HCT116 (cell line): ENCODE data around the gene SORL1-AS1.
"Not testable (repeated sequence)": the region's sequence is repeated elsewhere in the genome, so short reads cannot be mapped to it uniquely, and the experiment has no call there.

Experiments
- ATAC-seq: fragments of 200-7000 bp; cut with Tn5 transposase; 2 replicates; pipeline ENCODE4 v1.9.1; 2020; ENCODE audit warnings: mild to moderate bottlenecking, moderate library complexity
- BruUV-seq: library from RNA; stranded (reverse); fragments of 400-500 nt; replicated peaks from 2 replicates; lab custom pipeline; 2021; lab: Mats Ljungman, UMichigan
- CTCF ChIA-PET: fragments of 300-600 bp; sonication (Branson Sonifier 250); formaldehyde crosslinking; loops from one replicate; lab custom pipeline; 2021; ENCODE audit warnings: antibody characterized with exemption; lab: Charles Lee
- POLR2A ChIA-PET: fragments of 300-600, 350-600 bp; sonication (Branson Sonifier 250); formaldehyde crosslinking; loops from one replicate; lab custom pipeline; 2021; ENCODE audit warnings: antibody characterized with exemption; lab: Charles Lee
- RAD21 ChIA-PET, 2 experiments: fragments of 300-600 bp; sonication (Branson Sonifier 250); formaldehyde crosslinking; loops; one replicate each; lab custom pipeline; 2023; ENCODE audit warnings: low total read pairs in 2 of 2; ENCODE audit not compliant: uncharacterized antibody in 2 of 2, unreplicated experiment in 2 of 2, low non-redundant PET in 1 of 2; lab: Charles Lee
- DNase-seq: peaks from one replicate; pipeline ENCODE4 v3.0.0-alpha.2; 2010; ENCODE audit warnings: low read depth, low spot score
- H2AFZ ChIP-seq: fragments of 200-600 bp; shearing (Covaris generic), sonication (generic); 2 replicates; pipeline ENCODE4 v1.6.1; 2017; ENCODE audit warnings: low read depth, mixed run types, mixed read lengths, antibody characterized with exemption, low read length; ENCODE audit not compliant: poor library complexity, severe bottlenecking
- H3K27ac ChIP-seq: 2 replicates; pipeline ENCODE4 v1.5.1; 2012; ENCODE audit warnings: low read depth, low read length
- H3K27me3 ChIP-seq: fragments of 200-600 bp; sonication (generic); 2 replicates; pipeline ENCODE4 v1.6.1; 2016; ENCODE audit warnings: mixed run types, low read length, mixed read lengths; ENCODE audit not compliant: insufficient read depth
- H3K36me3 ChIP-seq, 2 experiments: fragments of 200-500 bp in 1 of 2; fragments of 200-600 bp in 1 of 2; sonication (Bioruptor generic) in 1 of 2; sonication (generic) in 1 of 2; 2 replicates each; pipeline versions ENCODE4 v1.5.1 to v1.6.1; 2014 to 2016; ENCODE audit warnings: low read length in 2 of 2, inconsistent platforms in 1 of 2, mixed read lengths in 1 of 2, mixed run types in 1 of 2; ENCODE audit not compliant: insufficient read depth in 2 of 2, control insufficient read depth in 1 of 2
- H3K4me1 ChIP-seq, 2 experiments: fragments of 200-600 bp in 1 of 2; sonication (generic) in 1 of 2; 2 replicates each; pipeline versions ENCODE4 v1.5.1 to v1.6.1; 2012 to 2017; ENCODE audit warnings: low read length in 2 of 2, inconsistent platforms in 1 of 2, mild to moderate bottlenecking in 1 of 2, mixed read lengths in 1 of 2, mixed run types in 1 of 2, moderate library complexity in 1 of 2; ENCODE audit not compliant: insufficient read depth in 2 of 2, control insufficient read depth in 1 of 2
- H3K4me2 ChIP-seq: fragments of 200-600 bp; sonication (generic); 2 replicates; pipeline ENCODE4 v1.6.1; 2017; ENCODE audit warnings: mixed run types, low read length, mixed read lengths
- H3K4me3 ChIP-seq, 2 experiments: fragments of 200-600 bp in 1 of 2; sonication (generic) in 1 of 2; replicated peaks in 1 of 2; 2 replicates each; pipeline ENCODE4 v1.5.1; 2011 to 2016; ENCODE audit warnings: low read length in 2 of 2, control low read depth in 1 of 2, low read depth in 1 of 2, mild to moderate bottlenecking in 1 of 2, mixed read lengths in 1 of 2, mixed run types in 1 of 2
- H3K79me2 ChIP-seq: fragments of 200-600 bp; sonication (generic); 2 replicates; pipeline ENCODE4 v1.6.1; 2017; ENCODE audit warnings: mild to moderate bottlenecking, mixed run types, low read length, moderate library complexity, mixed read lengths; ENCODE audit not compliant: insufficient read depth
- H3K9ac ChIP-seq: fragments of 200-600 bp; sonication (generic); 2 replicates; pipeline ENCODE4 v1.6.1; 2016; ENCODE audit warnings: low read length, mixed read lengths
- H3K9me2 ChIP-seq: fragments of 200-600 bp; sonication (generic), shearing (Covaris generic); 2 replicates; pipeline ENCODE4 v1.6.1; 2017; ENCODE audit warnings: mixed run types, mild to moderate bottlenecking, moderate library complexity; ENCODE audit not compliant: insufficient read depth
- H3K9me3 ChIP-seq, 2 experiments: fragments of 200-500 bp in 1 of 2; fragments of 200-600 bp in 1 of 2; sonication (Bioruptor generic) in 1 of 2; sonication (generic) in 1 of 2; 2 replicates each; pipeline ENCODE4 v1.6.1; 2014 to 2017; ENCODE audit warnings: low read length in 2 of 2, mixed read lengths in 2 of 2, inconsistent platforms in 1 of 2, low read depth in 1 of 2, mild to moderate bottlenecking in 1 of 2, mixed run types in 1 of 2, moderate library complexity in 1 of 2; ENCODE audit not compliant: control insufficient read depth in 1 of 2, insufficient read depth in 1 of 2
- H4K20me1 ChIP-seq: fragments of 200-600 bp; sonication (generic), shearing (Covaris generic); 2 replicates; pipeline ENCODE4 v1.6.1; 2017; ENCODE audit warnings: mixed run types, mild to moderate bottlenecking, moderate library complexity; ENCODE audit not compliant: insufficient read depth
- EZH2phosphoT487 ChIP-seq: fragments of 200-600 bp; IDR thresholded peaks from 2 replicates; pipeline ENCODE4 v1.6.1; 2018; ENCODE audit warnings: antibody characterized with exemption, borderline replicate concordance
- RAD21 ChIP-seq: IDR thresholded peaks from 2 replicates; pipeline ENCODE4 v1.6.1; 2012; ENCODE audit warnings: low read depth, mild to moderate bottlenecking
- SRF ChIP-seq: IDR thresholded peaks from 2 replicates; pipeline ENCODE4 v1.6.1; 2012; ENCODE audit warnings: low read depth
- YY1 ChIP-seq: IDR thresholded peaks from 2 replicates; pipeline ENCODE4 v1.6.1; 2011; ENCODE audit warnings: low read length, low read depth, moderate library complexity, mild to moderate bottlenecking; ENCODE audit not compliant: insufficient replicate concordance; ENCODE audit errors: extremely low read depth
- ZFX ChIP-seq: fragments of 450-650 bp; IDR thresholded peaks from 2 replicates; pipeline ENCODE4 v1.6.1; 2017
- intact Hi-C: fragments of 100-400 bp; cut with micrococcal nuclease; formaldehyde crosslinking; loops from 2 replicates; pipeline ENCODE4 v1.10.0; 2022

SORL1-AS1 gene

GRCh38 chr11:121482231-121483129, 29.7 kb upstream of the SORL1-AS1 start:
- BruUV-seq, result no TSS peak
- Histone ChIP-seq H3K36me3 (no peaks in the 10 kb centered on the region), H3K4me3 (no peak overlapping the region), H3K27me3 (no peaks in the 10 kb centered on the region), H3K9me3 (no peaks in the 10 kb centered on the region), H2AFZ (no peak overlapping the region), H3K27ac (no peak overlapping the region), H3K4me2 (no peak overlapping the region), H3K79me2 (no peaks in the 10 kb centered on the region), H4K20me1 (no peaks in the 10 kb centered on the region), H3K9me2 (no peaks in the 10 kb centered on the region), H3K9ac (no peak overlapping the region)
- CTCF ChIA-PET, result no interaction called here
- RAD21 ChIA-PET, result no interaction called here
- POLR2A ChIA-PET, result no interaction called here
- intact Hi-C loops, result no loop called here
- DNase-seq (no peak), ATAC-seq (no peak)
- no peak for TF ChIP-seq RAD21
- no peak for TF ChIP-seq YY1
- no peak for TF ChIP-seq EZH2phosphoT487
- TF ChIP-seq SRF, result no peak
- no peak for TF ChIP-seq ZFX
- TF ChIP-seq, all 23 proteins: peak for 0
- H3K4me1 ChIP-seq, result peaks cover 4 to 5% of the 10 kb centered on the region in 2 experiments; a peak in 3 of 4 replicates

- H3K79me2 ChIP-seq, H3K4me3 ChIP-seq, H3K36me3 ChIP-seq, H3K4me2 ChIP-seq, H3K9me3 ChIP-seq, H4K20me1 ChIP-seq, RAD21 ChIA-PET, H3K27me3 ChIP-seq, DNase-seq, CTCF ChIA-PET, H2AFZ ChIP-seq, ATAC-seq, intact Hi-C loops, H3K9ac ChIP-seq, H3K9me2 ChIP-seq, H3K27ac ChIP-seq, BruUV-seq: not testable (repeated sequence)
- POLR2A ChIA-PET, result interaction anchor here (1.5 kb wide), 1 partner anchor 15 kb away, joined by 6 read pairs; no protein-coding TSS in a partner anchor
- H3K4me1 ChIP-seq, result peaks cover 8 to 13% of the 10 kb centered on the region in 2 experiments
Measured at GRCh38 chr11:121481484-121482230, 28.9 kb upstream of the SORL1-AS1 start.
